T-cell (primary cell): ENCODE measurements around the gene TGFBR2. TPM values are rescaled to one million over a fixed set of nuclear protein-coding genes. Genes with fewer than 3 reads are reported as not detected.
A peak's percentile ranks its signal among the peaks of the same experiment; 100 is the strongest.

Experiments used
- ATAC-seq, 4 experiments: fragments of 200-7000 bp in 3 of 4; fragments of 150-1000 bp in 1 of 4; cut with Tn5 transposase; replicated peaks in 1 of 4; 1 replicate in 3 of 4; 2 replicates in 1 of 4; pipeline ENCODE4 v1.10.0; 2021; ENCODE audit warnings: moderate library complexity in 3 of 4, mild to moderate bottlenecking in 2 of 4, moderate number of reproducible peaks in 1 of 4
- CTCF ChIA-PET, 2 donors: fragments of 300-600 bp; sonication (Branson Sonifier 250); formaldehyde crosslinking; loops; one replicate each; lab custom pipeline; 2022; ENCODE audit warnings: antibody characterized with exemption in 2 of 2; lab: Charles Lee
- POLR2A ChIA-PET, 2 donors: fragments of 300-600 bp; sonication (Branson Sonifier 250); formaldehyde crosslinking; loops; one replicate each; lab custom pipeline; 2022; ENCODE audit warnings: antibody characterized with exemption in 2 of 2; lab: Charles Lee
- DNase-seq, 35 experiments: peaks; one replicate each; pipeline versions ENCODE4 v3.0.0 to v3.0.0-alpha.2; 2013 to 2023
- H3K27ac ChIP-seq: one replicate; pipeline ENCODE4 v1.5.1; 2013; ENCODE audit warnings: low read length
- H3K27me3 ChIP-seq, 2 experiments: replicated peaks in 1 of 2; 1 replicate in 1 of 2; 2 replicates in 1 of 2; pipeline versions ENCODE4 v1.6.1 to v1.7.0; 2013; ENCODE audit warnings: low read length in 1 of 2, mixed read lengths in 1 of 2; ENCODE audit not compliant: control insufficient read depth in 2 of 2, insufficient read depth in 2 of 2; ENCODE audit errors: extremely low read depth in 1 of 2
- H3K36me3 ChIP-seq, 2 donors: 1 replicate in 1 of 2; 2 replicates in 1 of 2; pipeline versions ENCODE4 v1.6.1 to v1.7.0; 2013; ENCODE audit warnings: low read length in 1 of 2; ENCODE audit not compliant: control insufficient read depth in 2 of 2, insufficient read depth in 1 of 2; ENCODE audit errors: extremely low read depth in 1 of 2
- H3K4me1 ChIP-seq, 2 experiments: 1 replicate in 1 of 2; 2 replicates in 1 of 2; pipeline versions ENCODE4 v1.6.1 to v1.7.0; 2013; ENCODE audit warnings: low read length in 2 of 2, mixed read lengths in 1 of 2; ENCODE audit not compliant: insufficient read depth in 2 of 2, control insufficient read depth in 1 of 2; ENCODE audit errors: extremely low read depth in 1 of 2
- H3K4me3 ChIP-seq, 2 donors: 1 replicate in 1 of 2; 2 replicates in 1 of 2; pipeline versions ENCODE4 v1.5.1 to v1.7.0; 2013; ENCODE audit warnings: mild to moderate bottlenecking in 2 of 2, low read length in 1 of 2, moderate library complexity in 1 of 2; ENCODE audit not compliant: control insufficient read depth in 1 of 2; ENCODE audit errors: extremely low read depth in 1 of 2
- H3K9me3 ChIP-seq: 2 replicates; pipeline ENCODE4 v1.7.0; 2013
- H3K27ac Mint-ChIP-seq, 2 donors: one replicate each; pipeline ENCODE4 v1.8.0; 2020 to 2021; ENCODE audit warnings: mild to moderate bottlenecking in 2 of 2, mixed read lengths in 2 of 2
- H3K27me3 Mint-ChIP-seq, 2 donors: one replicate each; pipeline ENCODE4 v1.8.0; 2021 to 2022; ENCODE audit warnings: mixed read lengths in 2 of 2
- H3K36me3 Mint-ChIP-seq: one replicate; pipeline ENCODE4 v1.8.0; 2021; ENCODE audit warnings: mixed read lengths
- H3K4me1 Mint-ChIP-seq, 3 donors: one replicate each; pipeline ENCODE4 v1.8.0; 2020 to 2022; ENCODE audit warnings: mixed read lengths in 3 of 3, mild to moderate bottlenecking in 1 of 3
- H3K4me3 Mint-ChIP-seq, 3 donors: one replicate each; pipeline ENCODE4 v1.8.0; 2020 to 2022; ENCODE audit warnings: mild to moderate bottlenecking in 3 of 3, mixed read lengths in 3 of 3, moderate library complexity in 3 of 3
- H3K9me3 Mint-ChIP-seq, 3 donors: one replicate each; pipeline ENCODE4 v1.8.0; 2020 to 2022; ENCODE audit warnings: mixed read lengths in 3 of 3
- WGBS: methylation state at CpG from one replicate; pipeline ENCODE4 v1.1.5; 2013; ENCODE audit warnings: missing lambda C conversion rate; ENCODE audit not compliant: insufficient coverage; 5-methylcytosine and 5-hydroxymethylcytosine counted together
- total RNA-seq, 35 experiments: library from RNA in 6 of 35; stranded (reverse) in 6 of 35; fragments of 120-200 nt in 1 of 35; gene quantifications; one replicate each; pipeline versions ENCODE4 v1.2.1 to v1.2.4 and lab custom pipeline; 2013 to 2026

The TGFBR2 gene
- total RNA-seq, 5 donors from 2014 or later (not counting 1 experiment from before 2014, with no cell fraction given) = 114 to 145 (median 127) TPM

DNA sequence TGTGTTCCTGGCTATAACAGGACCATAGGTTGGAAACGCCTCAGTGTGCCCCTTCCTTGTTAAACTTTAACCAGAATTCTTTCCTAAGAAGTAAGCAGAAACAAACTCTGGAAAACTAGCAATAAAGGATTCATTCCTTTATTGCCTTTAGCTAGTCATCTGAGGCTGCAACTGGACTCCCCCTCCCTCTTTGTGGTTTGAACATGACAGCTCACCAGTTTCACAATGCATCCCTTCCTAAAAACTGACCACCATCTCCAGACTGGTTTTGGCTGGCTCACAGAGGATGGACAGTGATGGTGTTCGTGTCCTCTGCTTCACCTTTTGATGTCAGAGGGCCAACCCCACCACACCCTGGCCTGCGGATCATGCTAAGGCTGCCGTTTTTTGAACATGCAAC lies 27.9 kb upstream of the TGFBR2 start:
- H3K4me1 Mint-ChIP-seq = peaks cover 0 to 9% (median 3%) of the 10 kb centered on the region in 3 donors
- Histone ChIP-seq H3K4me1 (peaks cover 0 to 2% of the 10 kb centered on the region in 2 experiments), H3K4me3 (no peak overlapping the region), H3K9me3 (no peaks in the 10 kb centered on the region), H3K27ac (no peak overlapping the region), H3K27me3 (no peaks in the 10 kb centered on the region), H3K36me3 (no peaks in the 10 kb centered on the region)
- no peak overlapping the region for H3K4me3 Mint-ChIP-seq
- 86% methylated on average over 4 of the region's 4 CpGs for WGBS
- no peaks in the 10 kb centered on the region for H3K36me3 Mint-ChIP-seq
- H3K27ac Mint-ChIP-seq = no peak overlapping the region
- no peaks in the 10 kb centered on the region for H3K9me3 Mint-ChIP-seq
- POLR2A ChIA-PET = no interaction called here
- DNase-seq = peak in 6 of 35 experiments; percentile 1 to 33 (median 6)
- H3K27me3 Mint-ChIP-seq = no peaks in the 10 kb centered on the region
- no peak for ATAC-seq
- CTCF ChIA-PET = no interaction called here

DNA sequence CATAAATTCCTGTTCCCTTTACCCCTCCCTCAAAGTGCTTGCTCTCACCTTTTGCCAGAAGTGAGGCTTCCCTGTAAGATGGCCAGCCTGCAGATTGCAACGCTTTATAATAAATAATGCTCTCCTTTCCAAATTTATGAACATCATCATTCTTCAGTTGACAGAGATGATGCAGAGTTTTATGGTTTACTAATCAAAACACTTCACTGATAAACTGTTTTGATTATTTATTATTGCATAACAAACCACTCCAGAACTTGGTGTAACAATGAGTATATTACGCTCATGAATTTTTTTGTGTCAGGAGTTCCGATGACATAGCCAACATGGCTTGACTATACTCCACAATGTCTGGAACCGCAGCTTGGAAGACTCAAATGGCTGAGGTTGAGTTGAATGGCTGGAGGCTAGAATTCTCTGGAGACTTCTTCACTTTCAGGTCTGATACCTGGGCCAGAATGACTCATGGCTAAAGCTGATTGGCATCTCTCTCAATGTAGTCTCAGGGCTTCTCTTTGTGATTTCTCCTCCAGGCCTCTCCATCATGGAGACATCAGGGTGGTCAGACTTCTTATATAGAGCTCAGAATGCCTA lies 27.3 kb upstream of the TGFBR2 start:
- no peak overlapping the region for H3K4me3 Mint-ChIP-seq
- ChIA-PET POLR2A (no interaction called here), CTCF (no interaction called here)
- Histone ChIP-seq H3K27ac (no peak overlapping the region), H3K4me3 (no peak overlapping the region), H3K27me3 (no peaks in the 10 kb centered on the region), H3K36me3 (no peaks in the 10 kb centered on the region), H3K9me3 (no peaks in the 10 kb centered on the region), H3K4me1 (peaks cover 0 to 2% of the 10 kb centered on the region in 2 experiments)
- DNase-seq (no peak), ATAC-seq (no peak)
- WGBS = 80% methylated on average over 1 of the region's 4 CpGs
- no peak overlapping the region for H3K27ac Mint-ChIP-seq
- peaks cover 2 to 9% (median 3%) of the 10 kb centered on the region in 3 donors for H3K4me1 Mint-ChIP-seq
- H3K36me3 Mint-ChIP-seq = no peaks in the 10 kb centered on the region
- H3K9me3 Mint-ChIP-seq = no peaks in the 10 kb centered on the region
- no peaks in the 10 kb centered on the region for H3K27me3 Mint-ChIP-seq

DNA sequence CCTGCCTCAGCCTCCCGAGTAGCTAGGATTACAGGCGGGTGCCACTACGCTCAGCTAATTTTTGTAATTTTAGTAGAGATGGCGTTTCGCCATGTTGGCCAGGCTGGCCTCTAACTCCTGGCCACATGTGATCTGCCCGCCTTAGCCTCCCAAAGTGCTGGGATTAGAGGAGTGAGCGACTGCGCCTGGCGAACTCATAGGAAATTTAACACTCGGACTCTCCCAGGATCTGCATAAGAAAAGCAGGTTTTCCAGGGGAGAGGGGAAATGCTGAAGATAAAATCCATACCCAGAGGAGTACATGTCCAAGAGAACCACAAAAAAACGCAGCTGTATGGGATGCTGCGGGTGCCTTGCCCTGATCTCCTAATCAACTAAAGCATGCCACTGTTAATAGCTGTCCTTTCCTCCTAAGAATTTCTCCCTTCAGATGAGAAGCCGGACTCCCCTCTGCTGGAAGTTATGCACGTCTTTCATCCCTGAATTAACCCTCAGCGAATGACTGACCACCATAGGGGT lies 25.3 kb upstream of the TGFBR2 start:
- WGBS = 96% methylated on average over 8 of the region's 15 CpGs
- no peak overlapping the region for H3K27ac Mint-ChIP-seq
- DNase-seq (no peak), ATAC-seq (no peak)
- H3K4me1 Mint-ChIP-seq = peaks cover 2 to 9% (median 3%) of the 10 kb centered on the region in 3 donors
- Histone ChIP-seq H3K4me1 (no peaks in the 10 kb centered on the region), H3K36me3 (no peaks in the 10 kb centered on the region), H3K9me3 (no peaks in the 10 kb centered on the region), H3K27ac (no peak overlapping the region), H3K27me3 (no peaks in the 10 kb centered on the region), H3K4me3 (no peak overlapping the region)
- no peak overlapping the region for H3K4me3 Mint-ChIP-seq
- ChIA-PET CTCF (no interaction called here), POLR2A (no interaction called here)
- no peaks in the 10 kb centered on the region for H3K9me3 Mint-ChIP-seq
- H3K27me3 Mint-ChIP-seq = no peaks in the 10 kb centered on the region
- H3K36me3 Mint-ChIP-seq = no peaks in the 10 kb centered on the region

DNA sequence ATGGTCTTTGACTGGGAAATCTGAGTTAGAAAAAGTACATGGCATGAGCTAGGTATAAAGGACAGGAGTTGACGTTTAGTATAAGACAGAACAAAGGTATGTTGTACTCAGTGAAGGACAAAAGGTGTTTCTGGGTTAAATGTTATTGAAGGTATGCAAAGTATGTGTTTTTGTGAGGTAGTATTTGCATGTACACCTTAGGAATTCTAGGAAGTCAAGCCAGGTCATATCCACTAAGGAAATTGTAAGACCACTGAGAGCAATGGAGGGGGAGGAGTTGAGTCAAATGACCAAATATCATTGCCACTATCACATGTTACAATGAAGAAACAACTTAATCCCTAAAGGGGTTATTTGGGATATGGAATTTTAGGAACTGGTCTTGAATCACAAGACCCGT lies 24.4 kb upstream of the TGFBR2 start:
- Histone ChIP-seq H3K9me3 (no peaks in the 10 kb centered on the region), H3K4me3 (no peak overlapping the region), H3K36me3 (no peaks in the 10 kb centered on the region), H3K27ac (no peak overlapping the region), H3K4me1 (no peaks in the 10 kb centered on the region), H3K27me3 (no peaks in the 10 kb centered on the region)
- no peak for DNase-seq
- Mint-ChIP-seq H3K27me3 (no peaks in the 10 kb centered on the region), H3K27ac (no peak overlapping the region), H3K4me1 (peaks cover 2 to 9% (median 3%) of the 10 kb centered on the region in 3 donors), H3K4me3 (no peak overlapping the region), H3K36me3 (no peaks in the 10 kb centered on the region), H3K9me3 (no peaks in the 10 kb centered on the region)
- POLR2A ChIA-PET = no interaction called here
- CTCF ChIA-PET = no interaction called here
- 89% methylated on average over 1 of the region's 2 CpGs for WGBS
- ATAC-seq = no peak

DNA sequence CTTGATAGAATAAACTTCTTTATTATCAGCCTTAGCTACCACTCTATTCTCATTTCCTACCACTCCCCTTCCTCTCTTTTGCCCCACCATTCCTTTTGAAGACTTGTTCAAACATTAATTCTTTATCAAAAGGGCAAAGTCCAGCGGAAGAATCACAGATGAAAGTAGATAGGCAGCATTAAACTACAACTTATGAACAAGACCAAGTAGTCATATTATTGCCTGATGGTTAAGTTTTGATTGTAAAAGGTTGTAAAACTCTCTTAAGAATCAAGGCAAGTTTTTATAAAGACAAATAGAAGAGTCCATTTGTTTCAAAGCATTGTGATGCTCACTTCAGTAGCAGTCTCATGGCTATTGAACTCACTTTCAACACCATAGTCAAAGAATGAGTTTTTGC lies 22.4 kb upstream of the TGFBR2 start:
- H3K36me3 Mint-ChIP-seq = no peaks in the 10 kb centered on the region
- peaks cover 0 to 2% (median 2%) of the 10 kb centered on the region in 3 donors for H3K4me1 Mint-ChIP-seq
- DNase-seq (no peak), ATAC-seq (no peak)
- CTCF ChIA-PET = interaction anchor here in 1 of 2 donors (0.8 kb wide), 1 partner anchor 74 kb away, joined by 3 read pairs; no protein-coding TSS in a partner anchor
- POLR2A ChIA-PET = no interaction called here
- no peaks in the 10 kb centered on the region for H3K9me3 Mint-ChIP-seq
- no peaks in the 10 kb centered on the region for H3K27me3 Mint-ChIP-seq
- H3K4me3 Mint-ChIP-seq = no peak overlapping the region
- no CpG with 5 or more reads among the region's 1 CpG for WGBS
- H3K36me3 ChIP-seq = no peaks in the 10 kb centered on the region
- no peak overlapping the region for H3K27ac ChIP-seq
- H3K4me3 ChIP-seq = no peak overlapping the region
- H3K27ac Mint-ChIP-seq = no peak overlapping the region
- no peaks in the 10 kb centered on the region for H3K27me3 ChIP-seq
- no peaks in the 10 kb centered on the region for H3K9me3 ChIP-seq
- no peaks in the 10 kb centered on the region for H3K4me1 ChIP-seq

DNA sequence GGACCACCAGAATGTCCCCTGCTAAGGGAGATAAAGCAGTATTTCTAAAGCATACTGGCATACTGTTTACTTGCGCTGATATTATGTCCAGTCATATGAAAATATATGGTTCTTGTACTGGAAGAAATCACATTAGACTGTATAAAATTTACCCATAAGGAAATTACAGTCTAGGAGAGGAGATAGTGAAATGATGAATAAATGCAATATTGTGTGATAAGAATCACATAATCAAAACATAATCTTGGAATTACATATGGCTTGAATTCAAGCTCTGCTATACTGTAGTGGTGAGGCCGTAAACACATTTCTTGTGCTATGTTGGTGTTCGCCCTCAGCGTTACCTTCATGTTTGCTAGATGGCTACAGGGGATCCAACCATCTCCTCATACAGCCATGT lies 20.7 kb upstream of the TGFBR2 start:
- no peak overlapping the region for H3K4me3 ChIP-seq
- H3K9me3 ChIP-seq = no peaks in the 10 kb centered on the region
- Mint-ChIP-seq H3K4me3 (no peak overlapping the region), H3K9me3 (peaks cover 0 to 4% (median 0%) of the 10 kb centered on the region in 3 donors), H3K36me3 (no peaks in the 10 kb centered on the region), H3K27ac (no peak overlapping the region), H3K4me1 (peaks cover 0 to 2% (median 0%) of the 10 kb centered on the region in 3 donors), H3K27me3 (no peaks in the 10 kb centered on the region)
- no peaks in the 10 kb centered on the region for H3K36me3 ChIP-seq
- DNase-seq = no peak
- POLR2A ChIA-PET = no interaction called here
- WGBS = no CpG with 5 or more reads among the region's 4 CpGs
- no peaks in the 10 kb centered on the region for H3K27me3 ChIP-seq
- no peaks in the 10 kb centered on the region for H3K4me1 ChIP-seq
- CTCF ChIA-PET = no interaction called here
- no peak overlapping the region for H3K27ac ChIP-seq
- ATAC-seq = no peak
